ENCODE measurements around the gene OTOG. TPM values are rescaled to one million over a fixed set of nuclear protein-coding genes. Genes with fewer than 3 reads are reported as not detected.

OTOG gene
- total and polyA plus RNA-seq, 2 of the 8 experiments (the other 6 are each of a cell fraction or from before 2014, with no cell fraction given), result 0.41 to 1.5 TPM

GRCh38 chr11:17580271-17580670 lies 33.2 kb downstream of the OTOG start:
- Histone ChIP-seq H3K4me3 (ENCODE audit: extremely low read depth in 1 of 4, insufficient read depth in 2 of 4, low read depth in 3 of 4, low read length in 4 of 4) (no peak overlapping the region), H2BK120ac (replicated peaks; ENCODE audit: low read depth, low read length) (no peak overlapping the region), H3K79me1 (ENCODE audit: low read depth, low read length) (no peaks in the 10 kb centered on the region), H4K91ac (replicated peaks; ENCODE audit: insufficient read length, low read length) (no peak overlapping the region), H4K8ac (ENCODE audit: extremely low read depth, insufficient read depth, low read length) (no peak overlapping the region), H2BK5ac (ENCODE audit: low read depth, low read length) (no peak overlapping the region), H3K79me2 (ENCODE audit: control insufficient read depth in 1 of 2, insufficient read depth in 2 of 2, low read length in 2 of 2) (no peaks in the 10 kb centered on the region), H3K4me2 (ENCODE audit: insufficient read depth in 1 of 2, low read depth in 2 of 2, low read length in 2 of 2) (no peak overlapping the region), H2BK20ac (ENCODE audit: low read length) (no peak overlapping the region), H3K14ac (ENCODE audit: insufficient read length) (no peak overlapping the region), H3K27me3 (replicated peaks in 1 of 4; ENCODE audit: control insufficient read depth in 3 of 4, extremely low read depth in 1 of 4, insufficient read depth in 3 of 4, low read length in 3 of 4) (no peaks in the 10 kb centered on the region), H3K4me1 (replicated peaks in 1 of 4; ENCODE audit: control insufficient read depth in 3 of 4, insufficient read depth in 4 of 4, low read length in 3 of 4) (peaks cover 0 to 12% (median 3%) of the 10 kb centered on the region in 4 experiments), H4K20me1 (replicated peaks in 1 of 2; ENCODE audit: control insufficient read depth in 1 of 2, insufficient read depth in 2 of 2, low read length in 2 of 2) (peaks cover 0 to 2% of the 10 kb centered on the region in 2 experiments), H3K23ac (ENCODE audit: insufficient read length) (no peak overlapping the region), H2AK5ac (ENCODE audit: low read depth, low read length) (no peak overlapping the region), H3K27ac (ENCODE audit: low read depth, low read length) (no peak overlapping the region), H2BK15ac (ENCODE audit: low read length) (no peak overlapping the region), H3K9me3 (ENCODE audit: insufficient read depth in 2 of 2, low read depth in 1 of 2, low read length in 1 of 2) (no peaks in the 10 kb centered on the region; a peak in 1 of 4 replicates), H3K9ac (replicated peaks in 1 of 4; ENCODE audit: extremely low read depth in 1 of 4, low read depth in 3 of 4, low read length in 3 of 4) (no peak overlapping the region), H4K5ac (ENCODE audit: insufficient read length, low read depth, low read length) (no peak overlapping the region), H2BK12ac (ENCODE audit: low read depth, low read length) (no peak overlapping the region), H3K56ac (replicated peaks; ENCODE audit: insufficient read length, low read depth, low read length) (no peak overlapping the region), H2AFZ (ENCODE audit: low read length) (no peak overlapping the region), H3K23me2 (ENCODE audit: low read depth, low read length) (no peaks in the 10 kb centered on the region), H3K36me3 (ENCODE audit: control insufficient read depth in 2 of 4, insufficient read depth in 4 of 4, low read length in 3 of 4) (no peaks in the 10 kb centered on the region), H3K4ac (replicated peaks; ENCODE audit: insufficient read length, low read depth, low read length) (no peak overlapping the region), H3K18ac (ENCODE audit: extremely low read depth, low read length) (no peak overlapping the region; the same call in 1 of the 2 replicates)
- ChIA-PET CTCF (ENCODE audit: partially characterized antibody) (interaction anchor here (6.1 kb wide), 1 partner anchor 19 kb away, joined by 54 read pairs; no protein-coding TSS in a partner anchor), POLR2A (ENCODE audit: partially characterized antibody) (no interaction called here)
- DNase-seq (ENCODE audit: low read depth in 1 of 2, low spot score in 2 of 2) (peak in 1 of 2 experiments; percentile 29), FAIRE-seq (no peak)
- 43% methylated on average over 1 of the region's 1 CpG; no CpG with 5 or more reads in 1 of the 2 experiments for WGBS, 2 experiments (ENCODE audit: extremely low coverage in 1 of 2, insufficient coverage in 1 of 2, insufficient read length in 1 of 2, insufficient replicate concordance in 2 of 2, low coverage in 1 of 2, low lambda C conversion rate in 2 of 2, missing lambda C conversion rate in 1 of 2)
- TF ChIP-seq MAFK (IDR thresholded peaks at IDR 0.05; ENCODE audit: low read depth, low read length) (no peak), RBBP5 (IDR thresholded peaks at IDR 0.05; ENCODE audit: borderline replicate concordance, low read depth, low read length) (no peak), KDM1A (IDR thresholded peaks at IDR 0.05; ENCODE audit: borderline replicate concordance, low read length) (no peak), POLR2A (IDR thresholded peaks at IDR 0.05; ENCODE audit: control extremely low read depth in 1 of 2, low read depth in 2 of 2, low read length in 2 of 2) (no peak), CTBP2 (IDR thresholded peaks at IDR 0.05; ENCODE audit: borderline replicate concordance, insufficient read depth, insufficient read length, low read length) (no peak), ATF2 (IDR thresholded peaks at IDR 0.05; ENCODE audit: low read length) (no peak), SIN3A (conservative IDR thresholded peaks at IDR 0.05 in 1 of 2, IDR thresholded peaks at IDR 0.05 in 1 of 2; ENCODE audit: low read depth in 1 of 2, low read length in 2 of 2) (no peak), CREB1 (IDR thresholded peaks at IDR 0.05) (no peak), CBX5 (IDR thresholded peaks at IDR 0.05; ENCODE audit: low read depth, low read length) (no peak), RXRA (IDR thresholded peaks at IDR 0.05; ENCODE audit: insufficient read depth, low read depth, low read length) (no peak), BACH1 (IDR thresholded peaks at IDR 0.05; ENCODE audit: low read length) (no peak), SP2 (IDR thresholded peaks at IDR 0.05; ENCODE audit: low read length) (no peak), SIX5 (IDR thresholded peaks at IDR 0.05; ENCODE audit: low read depth, low read length) (no peak)
